Esophagus squamous epithelium (tissue), 5 donors: ENCODE results near the gene TM4SF18. TPM values are rescaled to one million over a fixed set of nuclear protein-coding genes. Genes with fewer than 3 reads are reported as not detected.

Experiments used
- DNase-seq: peaks from one replicate; lab custom pipeline; 2025; lab: John Stamatoyannopoulos, UW
- H3K27ac ChIP-seq, 4 donors: fragments of 200-600 bp; sonication (generic); one replicate each; pipeline ENCODE4 v1.5.1; 2016 to 2019; ENCODE audit warnings: mild to moderate bottlenecking in 1 of 4
- H3K27me3 ChIP-seq, 4 donors: fragments of 200-600 bp; sonication (generic); 1 replicate in 3 of 4; 2 replicates in 1 of 4; pipeline versions ENCODE4 v1.5.1 to v1.6.0; 2017 to 2021; ENCODE audit warnings: antibody characterized with exemption in 1 of 4
- H3K36me3 ChIP-seq, 3 donors: fragments of 200-600 bp; sonication (generic); one replicate each; pipeline ENCODE4 v1.5.1; 2016 to 2019
- H3K4me1 ChIP-seq, 3 donors: fragments of 200-600 bp; sonication (generic); one replicate each; pipeline ENCODE4 v1.5.1; 2017 to 2019
- H3K4me3 ChIP-seq, 4 donors: fragments of 200-600 bp; sonication (generic); 1 replicate in 3 of 4; 2 replicates in 1 of 4; pipeline ENCODE4 v1.5.1; 2016 to 2019; ENCODE audit warnings: mild to moderate bottlenecking in 2 of 4, moderate library complexity in 1 of 4
- H3K9me3 ChIP-seq, 3 donors: fragments of 200-600 bp; sonication (generic); one replicate each; pipeline ENCODE4 v1.5.1; 2016 to 2019
- CTCF ChIP-seq, 6 experiments: fragments of 450-650 bp in 4 of 6; fragments of 200-600 bp in 2 of 6; sonication (generic) in 2 of 6; IDR thresholded peaks; one replicate each; pipeline ENCODE4 v1.5.1; 2016 to 2019; ENCODE audit warnings: antibody characterized with exemption in 6 of 6, mild to moderate bottlenecking in 4 of 6, moderate library complexity in 4 of 6
- POLR2A ChIP-seq, 4 donors: fragments of 450-650 bp; IDR thresholded peaks; one replicate each; pipeline ENCODE4 v1.6.1; 2017; ENCODE audit warnings: antibody characterized with exemption in 4 of 4, mild to moderate bottlenecking in 4 of 4, moderate library complexity in 3 of 4
- WGBS, 2 donors: methylation state at CpG; one replicate each; pipeline ENCODE4 v1.1.5; 2018; 5-methylcytosine and 5-hydroxymethylcytosine counted together
- intact Hi-C: fragments of 100-400 bp; cut with DNase I; formaldehyde crosslinking; loops from one replicate; pipeline ENCODE4 v1.15.0; 2022
- total RNA-seq, 4 donors: library from RNA; depleted of rRNA; stranded (reverse); fragments of >200 nt; gene quantifications; one replicate each; pipeline ENCODE4 v1.1.0, GENCODE V29; 2016
- donor health status: DM: yes; HTN: yes; CAD: no.

TM4SF18 gene
- total RNA-seq, 4 donors from 2014 or later, result 0.95 to 5.7 (median 1.6) TPM

GRCh38 chr3:149378478-149379309, 45.3 kb upstream of the TM4SF18 start:
- 70 to 76% methylated on average over 9 of the region's 9 CpGs for WGBS, 2 donors
- intact Hi-C loops, result no loop called here
- no peak for TF ChIP-seq CTCF (IDR thresholded peaks at IDR 0.05)
- no peak for TF ChIP-seq POLR2A (IDR thresholded peaks at IDR 0.05)
- Histone ChIP-seq H3K4me1 (peaks cover 13 to 66% (median 27%) of the 10 kb centered on the region in 3 donors), H3K4me3 (peak overlapping the region in 3 of 4 donors; percentile 19 to 62 (median 53)), H3K27ac (peak overlapping the region; percentile 91 to 96 (median 92)), H3K9me3 (no peaks in the 10 kb centered on the region), H3K27me3 (no peaks in the 10 kb centered on the region), H3K36me3 (peaks cover 0 to 14% (median 0%) of the 10 kb centered on the region in 3 donors)
- no peak for DNase-seq

GRCh38 chr3:149377408-149378364, 44.2 kb upstream of the TM4SF18 start, which contains the start of gene TM4SF1:
Gene TM4SF1, minus strand, starts transcription at chr3:149377649. Its CDS starts 102 bp downstream, at chr3:149377547.
- Histone ChIP-seq H3K4me3 (peak within 1 kb of the TSS; percentile 42 to 68 (median 58)), H3K27ac (peak within 1 kb of the TSS; percentile 91 to 96 (median 92)), H3K4me1 (peaks cover 17 to 70% (median 37%) of the 10 kb centered on the region in 3 donors), H3K36me3 (peaks cover 0 to 19% (median 5%) of the 10 kb centered on the region in 3 donors), H3K27me3 (no peaks in the 10 kb centered on the region), H3K9me3 (no peaks in the 10 kb centered on the region)
- WGBS, 2 donors, result 12 to 16% methylated on average over 15 of the region's 15 CpGs
- TF ChIP-seq POLR2A (IDR thresholded peaks at IDR 0.05) (peak; percentile 45 to 89 (median 82)), CTCF (IDR thresholded peaks at IDR 0.05) (peak in 3 of 6 experiments; percentile 10 to 43 (median 14))
- DNase-seq, result no peak
- intact Hi-C loops, result no loop called here

- no peak for DNase-seq
- no peaks in the 10 kb centered on the region for H3K27me3 ChIP-seq
- H3K27ac ChIP-seq, result peak overlapping the region; percentile 91 to 96 (median 92)
- H3K4me3 ChIP-seq, result peak overlapping the region; percentile 42 to 68 (median 58)
- peaks cover 0 to 22% (median 8%) of the 10 kb centered on the region in 3 donors for H3K36me3 ChIP-seq
- 7 to 15% methylated on average over 8 of the region's 8 CpGs for WGBS, 2 donors
- TF ChIP-seq CTCF (IDR thresholded peaks at IDR 0.05) (no peak), POLR2A (IDR thresholded peaks at IDR 0.05) (no peak)
- peaks cover 20 to 70% (median 40%) of the 10 kb centered on the region in 3 donors for H3K4me1 ChIP-seq
- H3K9me3 ChIP-seq, result no peaks in the 10 kb centered on the region
- intact Hi-C loops, result no loop called here
Observed at GRCh38 chr3:149376718-149377407, 43.4 kb upstream of the TM4SF18 start.

GRCh38 chr3:149375501-149376196, 42.2 kb upstream of the TM4SF18 start:
- peak overlapping the region; percentile 42 to 68 (median 58) for H3K4me3 ChIP-seq
- no peaks in the 10 kb centered on the region for H3K27me3 ChIP-seq
- DNase-seq, result no peak
- intact Hi-C loops, result no loop called here
- WGBS, 2 donors, result 51 to 59% methylated on average over 4 of the region's 4 CpGs
- TF ChIP-seq POLR2A (IDR thresholded peaks at IDR 0.05), result no peak
- TF ChIP-seq CTCF (IDR thresholded peaks at IDR 0.05), result peak in 1 of 6 experiments; percentile 17
- no peaks in the 10 kb centered on the region for H3K9me3 ChIP-seq
- peak overlapping the region; percentile 85 to 96 (median 92) for H3K27ac ChIP-seq
- H3K36me3 ChIP-seq, result peaks cover 0 to 22% (median 8%) of the 10 kb centered on the region in 3 donors
- H3K4me1 ChIP-seq, result peaks cover 29 to 76% (median 43%) of the 10 kb centered on the region in 3 donors
